Measurements from ENCODE around the gene SLC15A4. TPM values are rescaled to one million over a fixed set of nuclear protein-coding genes. Genes with fewer than 3 reads are reported as not detected.

The SLC15A4 gene
- total RNA-seq, 1 donor from 2014 or later = 29.3 TPM

- TF ChIP-seq, protein P1, sequence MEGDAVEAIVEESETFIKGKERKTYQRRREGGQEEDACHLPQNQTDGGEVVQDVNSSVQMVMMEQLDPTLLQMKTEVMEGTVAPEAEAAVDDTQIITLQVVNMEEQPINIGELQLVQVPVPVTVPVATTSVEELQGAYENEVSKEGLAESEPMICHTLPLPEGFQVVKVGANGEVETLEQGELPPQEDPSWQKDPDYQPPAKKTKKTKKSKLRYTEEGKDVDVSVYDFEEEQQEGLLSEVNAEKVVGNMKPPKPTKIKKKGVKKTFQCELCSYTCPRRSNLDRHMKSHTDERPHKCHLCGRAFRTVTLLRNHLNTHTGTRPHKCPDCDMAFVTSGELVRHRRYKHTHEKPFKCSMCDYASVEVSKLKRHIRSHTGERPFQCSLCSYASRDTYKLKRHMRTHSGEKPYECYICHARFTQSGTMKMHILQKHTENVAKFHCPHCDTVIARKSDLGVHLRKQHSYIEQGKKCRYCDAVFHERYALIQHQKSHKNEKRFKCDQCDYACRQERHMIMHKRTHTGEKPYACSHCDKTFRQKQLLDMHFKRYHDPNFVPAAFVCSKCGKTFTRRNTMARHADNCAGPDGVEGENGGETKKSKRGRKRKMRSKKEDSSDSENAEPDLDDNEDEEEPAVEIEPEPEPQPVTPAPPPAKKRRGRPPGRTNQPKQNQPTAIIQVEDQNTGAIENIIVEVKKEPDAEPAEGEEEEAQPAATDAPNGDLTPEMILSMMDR (IDR thresholded peaks at IDR 0.05) = peak; percentile 21
Observed at GRCh38 chr12:128798571-128799341, 25.0 kb downstream of the SLC15A4 start.

GRCh38 chr12:128797119-128798118 is 26.3 kb downstream of the SLC15A4 start:
- no peak for DNase-seq (ENCODE audit: extremely low spot score, unreplicated experiment)

More at GRCh38 chr12:128798571-128799341, 25.0 kb downstream of the SLC15A4 start:
- Mint-ChIP-seq H3K27ac (ENCODE audit: unreplicated experiment) (no peak overlapping the region), H3K27me3 (ENCODE audit: unreplicated experiment) (no peaks in the 10 kb centered on the region), H3K4me3 (ENCODE audit: unreplicated experiment) (no peak overlapping the region), H3K4me1 (ENCODE audit: unreplicated experiment) (peaks cover 28% of the 10 kb centered on the region), H3K9me3 (ENCODE audit: unreplicated experiment) (peaks cover 5% of the 10 kb centered on the region), H3K36me3 (ENCODE audit: unreplicated experiment) (peaks cover 58% of the 10 kb centered on the region)
- no peak for DNase-seq (ENCODE audit: extremely low spot score, unreplicated experiment)

DNA sequence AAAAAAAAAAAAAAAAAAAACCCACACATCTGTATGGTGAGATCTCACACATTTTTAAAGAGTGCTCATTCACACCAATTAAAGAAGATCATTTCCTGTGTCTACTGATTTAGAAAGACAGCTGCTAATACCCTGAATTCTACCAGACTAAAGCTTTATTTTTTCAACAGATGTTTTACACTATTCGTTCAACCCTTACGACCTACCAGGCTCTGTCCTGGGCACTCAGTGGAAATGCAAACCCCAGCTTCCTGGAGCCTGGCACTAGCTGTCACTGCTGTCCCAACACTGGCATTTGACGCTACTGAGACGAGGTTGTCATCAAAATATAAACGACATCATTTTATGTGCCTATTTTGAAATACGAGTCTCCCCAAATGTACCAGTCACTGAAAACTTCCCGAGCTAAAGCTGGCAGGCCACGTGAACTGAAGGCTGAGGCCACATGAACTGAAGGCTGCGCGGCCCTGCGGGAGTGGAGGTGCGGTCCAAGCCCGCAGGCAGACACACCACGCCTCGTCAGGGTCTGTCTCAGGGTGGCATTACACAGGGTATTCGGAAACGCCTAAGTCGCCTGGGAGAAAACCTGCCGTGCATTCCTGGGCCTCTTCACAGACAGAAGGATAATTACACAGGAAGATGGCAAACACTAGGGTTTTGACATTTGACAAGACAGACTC is 27.2 kb downstream of the SLC15A4 start:
- no peak overlapping the region for H3K27ac Mint-ChIP-seq (ENCODE audit: unreplicated experiment)
- TF ChIP-seq, protein P1 (IDR thresholded peaks at IDR 0.05) = no peak
- H3K4me3 Mint-ChIP-seq (ENCODE audit: unreplicated experiment) = no peak overlapping the region
- no peak for DNase-seq (ENCODE audit: extremely low spot score, unreplicated experiment)
- peaks cover 61% of the 10 kb centered on the region for H3K36me3 Mint-ChIP-seq (ENCODE audit: unreplicated experiment)
- H3K27me3 Mint-ChIP-seq (ENCODE audit: unreplicated experiment) = no peaks in the 10 kb centered on the region
- no peaks in the 10 kb centered on the region for H3K9me3 Mint-ChIP-seq (ENCODE audit: unreplicated experiment)
- H3K4me1 Mint-ChIP-seq (ENCODE audit: unreplicated experiment) = peaks cover 11% of the 10 kb centered on the region

More at GRCh38 chr12:128797119-128798118, 26.3 kb downstream of the SLC15A4 start:
- Mint-ChIP-seq H3K36me3 (ENCODE audit: unreplicated experiment) (peaks cover 57% of the 10 kb centered on the region), H3K9me3 (ENCODE audit: unreplicated experiment) (no peaks in the 10 kb centered on the region), H3K27me3 (ENCODE audit: unreplicated experiment) (no peaks in the 10 kb centered on the region), H3K4me1 (ENCODE audit: unreplicated experiment) (peaks cover 19% of the 10 kb centered on the region), H3K27ac (ENCODE audit: unreplicated experiment) (no peak overlapping the region), H3K4me3 (ENCODE audit: unreplicated experiment) (no peak overlapping the region)
- TF ChIP-seq, protein P1 (IDR thresholded peaks at IDR 0.05) = no peak

GRCh38 chr12:128795530-128796361 is 28.0 kb downstream of the SLC15A4 start:
- Mint-ChIP-seq H3K27me3 (ENCODE audit: unreplicated experiment) (no peaks in the 10 kb centered on the region), H3K27ac (ENCODE audit: unreplicated experiment) (no peak overlapping the region), H3K4me3 (ENCODE audit: unreplicated experiment) (no peak overlapping the region), H3K36me3 (ENCODE audit: unreplicated experiment) (peaks cover 66% of the 10 kb centered on the region), H3K4me1 (ENCODE audit: unreplicated experiment) (peaks cover 5% of the 10 kb centered on the region), H3K9me3 (ENCODE audit: unreplicated experiment) (no peaks in the 10 kb centered on the region)
- no peak for DNase-seq (ENCODE audit: extremely low spot score, unreplicated experiment)
- TF ChIP-seq, protein P1 (IDR thresholded peaks at IDR 0.05) = no peak
